GM12873 (cell line): Measurements from ENCODE around the gene WHAMM.

ENCODE experiments used
- CTCF ChIP-seq: IDR thresholded peaks from 2 replicates; pipeline ENCODE4 v1.5.1; 2012; ENCODE audit warnings: low read depth, mild to moderate bottlenecking, moderate library complexity, low read length, control low read depth; ENCODE audit not compliant: insufficient read depth; ENCODE audit errors: missing control alignments

WHAMM gene

DNA sequence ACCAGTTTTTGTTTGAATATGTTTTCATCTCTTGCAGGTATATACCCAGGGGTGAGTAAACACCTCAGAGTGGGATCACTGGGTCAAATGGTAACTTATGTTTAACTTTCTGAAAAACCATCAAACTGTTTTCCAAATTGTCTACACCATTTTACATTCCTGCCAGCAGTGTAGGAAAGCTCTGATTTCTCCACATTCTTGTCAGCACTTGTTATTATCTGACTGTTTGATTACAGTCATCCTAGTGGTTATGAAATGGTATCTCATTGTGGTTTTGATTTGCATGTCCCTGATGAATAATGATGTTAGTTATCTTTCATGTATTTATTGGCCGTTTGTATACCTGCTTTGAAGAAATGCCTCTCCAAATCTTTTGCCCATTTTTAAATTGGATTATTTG is 17.4 kb upstream of the WHAMM start:
- TF ChIP-seq CTCF, result no peak

DNA sequence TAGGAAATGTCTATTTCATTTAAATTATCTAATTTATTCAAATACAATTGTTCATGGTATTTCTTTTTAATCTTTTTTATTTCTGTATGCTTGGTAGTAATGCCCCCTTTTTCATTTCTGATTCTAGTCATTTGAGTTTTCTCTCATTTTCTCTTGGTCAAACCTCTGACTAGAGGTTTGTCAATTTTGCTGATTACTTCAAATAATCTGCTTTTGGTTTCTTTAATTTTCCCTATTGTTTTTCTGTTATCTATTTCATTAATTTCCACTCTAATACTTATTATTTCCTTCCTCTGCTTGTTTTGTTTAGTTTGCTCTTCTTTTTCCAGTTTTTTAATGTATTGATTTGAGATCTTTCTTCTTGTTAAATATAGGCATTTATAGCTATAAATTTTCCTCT is 15.7 kb upstream of the WHAMM start:
- no peak for TF ChIP-seq CTCF

DNA sequence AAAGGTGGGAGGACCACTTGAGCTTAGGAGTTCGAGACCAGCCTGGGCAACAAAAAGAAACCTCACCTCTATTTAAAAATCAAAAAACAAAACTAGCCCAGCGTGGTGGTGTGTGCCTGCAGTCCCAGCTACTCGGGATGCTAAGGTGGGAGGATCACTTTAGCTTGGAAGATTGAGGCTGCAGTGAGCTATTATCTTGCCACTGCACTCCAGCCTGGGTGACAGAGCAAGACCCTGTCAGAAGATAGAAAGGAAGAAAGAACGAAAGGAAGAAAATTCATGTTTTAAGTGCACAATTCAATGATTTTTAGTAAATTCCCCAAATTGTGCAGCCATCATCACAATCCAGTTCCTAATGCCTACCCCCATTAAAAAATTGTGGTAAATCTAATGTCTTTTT is 11.3 kb upstream of the WHAMM start:
- TF ChIP-seq CTCF, result no peak

DNA sequence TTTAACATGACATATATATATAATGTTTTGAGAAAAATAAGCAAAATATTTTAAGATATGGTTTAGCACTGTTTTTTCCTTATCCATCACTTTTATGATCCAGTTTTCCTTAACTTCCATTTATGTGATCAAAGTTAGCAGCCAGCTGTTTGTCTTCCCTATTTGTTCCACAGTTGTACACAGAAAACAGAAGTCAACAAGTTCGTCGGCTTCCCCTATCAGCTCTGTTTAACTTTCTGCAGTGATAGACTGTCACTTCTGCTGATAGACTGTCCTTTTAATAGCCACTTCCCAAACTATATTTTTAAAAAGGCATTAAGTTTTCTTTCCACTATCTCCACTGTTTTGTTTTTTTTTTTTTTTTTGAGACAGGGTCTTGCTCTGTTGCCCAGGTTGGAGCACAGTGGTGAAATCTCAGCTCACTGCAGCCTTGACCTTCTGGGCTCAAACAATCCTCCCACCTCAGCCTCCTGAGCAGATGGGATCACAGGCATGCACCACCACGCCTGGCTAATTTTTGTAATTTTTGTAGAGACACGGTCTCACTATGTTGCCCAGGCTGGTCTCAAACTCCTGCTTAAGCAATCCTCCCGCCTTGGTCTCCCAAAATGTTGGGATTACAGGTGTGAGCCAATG is 10.8 kb upstream of the WHAMM start:
- no peak for TF ChIP-seq CTCF

GRCh38 chr15:82799183-82799841 is 10.1 kb upstream of the WHAMM start:
- no peak for TF ChIP-seq CTCF

DNA sequence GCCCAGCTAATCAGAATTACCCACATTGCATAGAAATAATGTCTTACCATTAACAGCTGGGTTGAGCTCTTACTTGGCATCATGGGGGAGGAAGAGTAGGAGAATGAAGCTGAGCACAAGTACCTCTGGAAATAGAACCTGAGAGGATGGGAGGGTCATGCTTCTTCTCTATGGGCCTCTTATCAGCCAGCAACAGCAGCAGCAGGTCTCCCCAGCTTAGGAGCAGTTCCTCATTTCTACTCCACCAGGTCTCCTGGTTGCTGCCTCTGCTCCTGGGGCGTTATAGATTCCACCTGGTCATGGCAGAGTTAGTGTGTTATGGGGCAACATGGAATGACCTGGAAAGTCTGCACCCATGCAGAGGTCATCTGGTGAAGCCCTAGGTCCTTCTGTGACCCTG is 6.9 kb upstream of the WHAMM start:
- TF ChIP-seq CTCF, result no peak

DNA sequence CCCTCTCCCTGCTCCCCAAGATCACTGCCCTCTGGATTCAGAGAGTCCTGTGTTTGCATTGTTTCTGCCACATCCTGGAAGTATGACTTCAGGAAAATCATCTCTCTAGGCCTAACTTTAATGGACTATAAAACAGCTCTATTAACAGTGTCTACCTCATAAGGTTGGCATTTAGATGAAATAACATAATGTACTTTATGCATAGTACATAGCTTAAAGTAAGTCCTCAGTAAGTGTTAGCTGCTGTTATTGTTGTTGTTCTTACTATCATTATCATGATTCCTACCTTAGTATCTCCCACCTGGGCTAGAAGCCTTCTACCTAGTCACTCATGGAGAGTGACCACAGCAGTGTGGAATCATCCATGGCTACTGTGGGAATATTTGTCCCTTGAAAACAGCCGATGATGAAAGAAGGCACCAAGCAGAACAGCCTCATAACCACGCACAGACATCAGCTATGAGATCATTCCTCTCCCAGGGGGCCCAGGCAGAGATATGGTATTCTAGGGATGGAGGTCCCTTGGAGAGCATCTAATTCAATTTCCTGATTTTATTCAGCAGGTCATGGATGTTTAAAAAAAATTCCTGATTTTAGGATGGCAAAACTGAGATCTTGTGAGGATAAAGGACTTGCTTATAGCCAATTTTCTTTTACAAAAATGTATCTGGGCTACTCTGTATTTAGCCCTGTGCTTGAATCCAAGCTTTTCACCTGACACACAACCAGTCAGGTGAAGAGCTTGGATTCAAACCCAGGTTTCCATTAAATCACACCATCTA is 5.4 kb upstream of the WHAMM start:
- TF ChIP-seq CTCF, result no peak
